Fibroblast of skin of left quadriceps (primary cell): ENCODE measurements around the gene VOPP1.

Experiments
- DNase-seq, 2 experiments: peaks; one replicate each; pipeline ENCODE4 v3.0.0-alpha.2; 2013; ENCODE audit warnings: low read depth in 2 of 2

VOPP1 gene

DNA sequence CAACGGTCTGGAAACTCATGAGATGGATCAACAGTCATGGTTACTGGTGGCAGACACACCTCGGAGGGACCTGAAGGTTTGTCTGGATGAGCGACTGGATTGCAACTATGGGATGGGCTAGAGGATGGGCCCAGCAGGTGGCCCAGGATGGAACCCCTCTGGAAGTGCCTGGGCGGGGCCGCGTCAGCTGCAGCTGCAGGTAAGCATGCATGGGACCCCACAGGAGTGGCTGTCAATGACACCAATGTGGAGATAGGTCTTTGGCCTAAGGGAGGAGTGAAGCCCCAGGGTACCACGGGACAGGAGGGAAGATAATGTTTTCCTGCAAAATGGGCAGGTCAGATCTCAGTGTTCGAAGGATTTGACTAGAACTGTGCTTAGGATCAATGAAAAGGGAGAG is 103.8 kb downstream of the VOPP1 start:
- DNase-seq = no peak

DNA sequence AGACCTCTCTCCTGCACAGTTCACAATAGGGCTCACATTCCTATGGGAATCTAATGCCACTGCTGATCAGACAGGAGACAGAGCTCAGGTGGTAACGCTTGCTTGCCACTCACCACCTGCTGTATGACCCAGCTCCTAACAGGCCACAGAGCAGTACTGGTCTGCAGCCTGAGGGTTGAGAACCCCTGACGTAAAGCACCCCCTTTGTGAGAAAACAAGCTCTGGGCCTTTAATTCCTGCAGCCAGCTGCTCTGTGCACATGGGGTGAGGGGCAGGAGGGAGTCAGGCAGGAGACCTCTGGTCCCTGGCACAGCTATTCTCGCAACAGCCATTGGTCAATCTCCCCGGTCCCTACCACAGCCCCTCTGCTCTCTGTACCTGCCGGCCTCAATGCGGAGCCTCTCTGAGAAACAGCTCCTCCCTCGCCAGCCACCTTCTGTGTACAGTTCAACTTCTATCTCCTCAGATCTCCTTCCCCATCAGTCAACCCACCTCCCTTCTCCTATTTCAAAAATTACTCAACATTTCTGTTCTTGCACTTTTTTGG is 105.2 kb downstream of the VOPP1 start:
- DNase-seq = no peak

DNA sequence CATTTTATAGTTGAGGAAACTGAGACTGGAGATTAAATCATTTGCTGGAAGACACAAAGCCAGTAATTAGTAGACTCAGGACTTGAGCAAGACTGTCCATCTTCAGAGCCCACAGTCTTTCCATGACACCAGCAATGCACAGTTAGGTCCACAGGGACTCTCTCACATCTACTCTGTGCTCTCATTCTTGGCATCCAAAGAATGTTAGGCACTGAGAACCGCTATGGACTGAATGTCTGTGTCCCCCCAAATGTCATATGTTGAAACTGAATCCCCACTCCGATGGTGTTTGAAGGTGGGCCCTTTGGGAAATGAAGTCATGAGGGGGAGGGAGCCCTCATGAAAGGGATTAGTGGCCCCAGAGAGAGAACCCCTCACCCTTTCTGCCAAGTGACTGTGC is 106.6 kb downstream of the VOPP1 start:
- DNase-seq = no peak

DNA sequence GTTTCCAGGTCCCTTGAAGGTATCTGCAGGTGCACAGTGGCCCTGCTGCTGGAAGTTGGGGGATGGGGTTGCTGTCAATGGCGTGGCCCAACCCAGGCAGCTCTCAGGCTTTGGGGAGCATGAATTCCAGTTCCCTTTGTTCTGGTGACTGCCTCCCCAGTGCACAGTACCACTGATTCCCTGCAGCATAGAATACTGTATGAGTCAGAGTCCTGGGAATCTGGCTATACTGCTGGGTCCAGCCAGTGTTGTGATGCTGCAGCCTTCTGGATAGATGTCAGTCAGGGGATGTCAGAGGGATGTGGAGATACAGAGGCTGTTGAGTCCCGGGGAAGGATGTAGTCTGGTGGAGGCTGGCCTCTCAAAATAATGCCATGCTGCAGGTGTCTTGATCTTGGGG is 107.9 kb downstream of the VOPP1 start:
- no peak for DNase-seq

DNA sequence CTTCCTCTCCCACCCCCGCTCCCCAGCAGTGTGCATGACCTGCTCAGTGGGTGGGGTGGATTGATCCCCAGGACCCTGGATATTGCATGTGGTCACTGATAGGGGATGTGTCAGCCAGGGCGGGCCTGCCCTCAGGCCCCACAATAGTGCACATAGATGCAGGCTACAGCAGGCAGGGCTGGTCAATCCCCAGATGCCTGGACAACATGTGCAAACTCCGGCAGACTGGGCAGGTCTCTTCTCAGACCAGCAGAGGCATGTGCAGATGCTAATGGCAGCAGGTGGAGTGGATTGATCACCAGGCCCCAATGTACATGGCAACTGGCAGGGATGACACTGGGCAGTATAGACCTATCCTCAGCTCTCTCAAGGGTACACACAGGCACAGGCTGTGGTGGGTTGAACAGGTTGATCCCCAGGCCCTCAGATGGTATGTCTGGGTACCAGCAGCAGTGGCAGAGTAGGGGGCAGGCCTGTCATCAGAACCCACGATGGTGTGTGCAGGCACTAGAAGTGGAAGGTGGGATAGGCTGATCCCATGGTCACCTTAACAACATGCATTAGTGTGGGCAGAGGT is 108.5 kb downstream of the VOPP1 start:
- no peak for DNase-seq

DNA sequence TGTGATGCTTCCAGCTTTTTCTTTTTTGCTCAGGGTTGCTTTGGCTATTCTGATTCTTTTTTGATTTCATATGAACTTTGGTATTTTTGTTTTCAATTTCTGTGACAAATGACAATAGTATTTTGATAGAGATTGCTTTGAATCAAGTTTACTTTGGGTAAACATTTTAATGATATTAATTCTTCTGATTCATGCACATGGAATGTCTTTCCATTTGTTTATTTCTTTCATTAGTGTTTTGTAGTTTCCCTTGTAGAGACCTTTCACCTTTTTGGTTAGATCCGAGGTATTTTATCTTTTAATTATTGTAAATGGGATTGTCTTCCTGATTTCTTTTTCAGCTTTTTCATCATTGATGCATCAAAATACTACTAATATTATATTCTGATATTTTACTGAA is 114.0 kb downstream of the VOPP1 start:
- DNase-seq = no peak

DNA sequence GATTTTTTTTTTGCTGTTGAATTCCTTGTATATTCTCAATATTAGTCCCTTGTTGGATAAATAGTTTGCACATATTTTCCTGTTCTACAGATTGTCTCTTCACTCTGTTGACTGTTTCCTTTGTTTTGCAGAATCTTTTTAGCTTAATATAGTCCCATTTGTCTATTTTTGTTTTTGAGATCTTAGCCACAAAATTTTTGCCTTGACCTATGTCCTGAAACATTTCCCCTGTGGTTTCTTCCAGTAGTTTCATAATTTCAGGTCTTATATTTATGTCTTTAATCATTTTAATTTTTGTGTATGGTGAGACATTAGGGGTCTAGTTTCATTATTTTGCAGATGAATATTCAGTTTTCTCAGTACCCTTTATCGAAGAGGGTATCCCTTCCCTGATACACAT is 114.5 kb downstream of the VOPP1 start:
- DNase-seq = no peak

DNA sequence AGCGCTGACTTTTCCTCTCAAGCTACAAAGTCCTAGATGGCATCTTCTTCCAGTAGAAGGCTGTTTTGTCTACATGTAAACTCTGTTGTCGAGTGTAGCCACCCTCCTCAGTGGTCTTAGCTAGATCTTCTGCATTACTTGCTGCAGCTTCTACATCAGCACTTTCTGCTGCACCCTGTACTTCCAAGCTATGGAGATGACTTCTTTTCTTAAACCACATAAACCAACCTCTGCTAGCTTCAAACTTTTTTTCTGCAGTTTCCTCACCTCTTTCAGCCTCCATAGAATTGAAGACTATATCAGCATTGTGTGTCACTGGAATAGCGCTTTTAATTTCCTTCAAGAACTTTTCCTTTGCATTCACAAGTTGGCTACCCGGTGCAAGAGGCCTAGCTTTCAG is 119.3 kb downstream of the VOPP1 start:
- DNase-seq = no peak

DNA sequence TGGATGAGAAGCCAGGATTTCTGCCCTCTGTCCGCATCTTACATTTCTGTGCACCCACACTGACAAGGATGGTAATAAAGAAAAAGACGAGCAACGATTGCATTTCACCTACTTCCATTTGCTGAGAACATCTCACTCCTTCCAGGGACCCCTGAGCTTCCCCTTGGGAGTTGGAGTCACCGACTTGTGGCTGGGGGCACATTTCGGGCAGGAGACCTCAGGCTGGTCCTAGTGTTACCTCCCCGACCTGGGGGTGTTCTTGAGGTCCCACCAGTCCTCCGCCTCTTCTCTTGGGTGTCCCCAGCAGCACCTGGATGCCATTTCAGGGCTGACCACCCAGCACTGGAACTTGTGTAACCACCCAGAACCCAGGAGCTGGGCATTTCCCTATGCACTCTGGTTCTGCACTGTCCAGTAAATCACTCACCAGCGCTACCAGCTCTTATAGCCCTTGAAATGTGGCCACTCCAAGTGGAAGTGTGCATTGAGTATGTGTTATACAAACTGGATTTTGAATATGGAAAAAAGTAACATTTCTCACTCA is 122.2 kb downstream of the VOPP1 start:
- DNase-seq = no peak

DNA sequence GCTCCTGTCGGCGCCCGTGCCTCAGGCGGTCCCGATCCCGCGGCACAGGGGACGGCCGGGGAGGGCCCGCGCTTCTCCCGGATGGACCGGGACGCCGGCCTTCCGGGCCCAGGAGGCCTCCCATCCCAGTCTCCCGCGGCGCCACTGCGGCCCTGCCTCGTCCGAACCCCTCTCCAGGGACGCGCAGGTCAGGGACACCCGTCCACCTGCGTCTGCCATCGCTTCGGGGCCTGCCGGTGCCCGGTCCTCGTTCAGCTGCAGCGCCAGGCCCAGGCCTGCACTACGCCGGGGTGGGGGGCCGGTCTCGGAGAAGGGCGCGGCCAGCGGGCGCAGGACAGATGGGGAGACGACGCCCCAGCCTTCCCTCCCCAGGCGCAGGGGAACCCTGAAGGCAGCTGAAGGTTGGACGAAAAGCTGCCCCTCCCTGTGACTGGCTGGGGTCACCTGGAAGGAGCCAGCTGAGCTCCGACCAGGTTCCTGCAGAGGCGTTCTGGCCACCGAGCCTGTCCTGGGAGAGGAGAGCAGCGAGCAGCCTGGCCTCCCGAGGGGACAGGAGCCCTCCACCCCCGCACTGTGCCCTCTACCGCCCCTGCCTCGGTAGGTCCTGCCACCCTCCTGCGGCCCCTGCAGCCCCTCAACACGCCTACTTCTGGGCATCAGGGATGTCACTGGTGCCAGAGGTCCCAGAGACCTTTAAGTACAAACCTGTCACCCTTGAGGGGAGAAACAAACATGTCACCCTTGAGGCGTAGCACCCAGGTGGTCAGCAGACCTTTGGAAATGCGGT is 122.9 kb downstream of the VOPP1 start:
- DNase-seq = no peak

DNA sequence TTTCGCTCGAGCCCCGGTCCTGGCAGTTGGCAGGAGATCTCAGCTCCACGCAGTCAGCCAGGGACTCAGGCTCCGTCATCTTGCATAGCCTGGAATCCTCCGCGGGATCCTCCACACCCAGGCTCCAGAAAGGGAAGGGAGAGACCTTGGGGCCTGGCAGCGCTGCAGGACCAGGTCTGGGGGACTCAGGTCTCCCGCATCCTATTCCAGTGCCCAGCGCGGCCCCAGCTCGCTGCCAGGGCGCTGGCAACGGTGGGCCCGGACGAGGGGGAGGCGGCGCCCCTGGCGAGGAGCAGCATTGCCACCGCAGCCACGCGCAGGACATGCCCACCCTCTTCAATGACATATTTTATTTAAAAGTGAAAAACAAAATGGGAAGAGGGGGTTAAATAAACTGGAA is 123.8 kb downstream of the VOPP1 start:
- no peak for DNase-seq

DNA sequence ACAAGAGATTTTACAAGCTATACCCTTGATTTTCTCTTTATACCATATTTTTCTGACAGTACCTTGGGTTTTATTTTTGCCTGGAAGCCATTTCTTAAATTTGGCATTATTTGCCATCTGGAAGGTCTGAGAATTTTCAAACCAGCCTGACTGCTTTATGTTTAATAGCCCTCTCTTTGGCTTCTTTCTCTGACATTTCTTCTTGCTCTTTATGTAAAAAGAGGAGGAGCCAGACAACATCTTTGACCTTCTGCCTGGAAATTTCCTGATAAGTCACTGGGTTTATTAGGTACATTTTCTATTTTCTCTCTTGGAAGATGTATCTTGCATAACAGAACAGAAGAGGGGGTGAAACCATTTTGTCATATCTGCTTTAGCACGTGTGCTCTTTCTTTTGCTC is 127.5 kb downstream of the VOPP1 start:
- DNase-seq = no peak

DNA sequence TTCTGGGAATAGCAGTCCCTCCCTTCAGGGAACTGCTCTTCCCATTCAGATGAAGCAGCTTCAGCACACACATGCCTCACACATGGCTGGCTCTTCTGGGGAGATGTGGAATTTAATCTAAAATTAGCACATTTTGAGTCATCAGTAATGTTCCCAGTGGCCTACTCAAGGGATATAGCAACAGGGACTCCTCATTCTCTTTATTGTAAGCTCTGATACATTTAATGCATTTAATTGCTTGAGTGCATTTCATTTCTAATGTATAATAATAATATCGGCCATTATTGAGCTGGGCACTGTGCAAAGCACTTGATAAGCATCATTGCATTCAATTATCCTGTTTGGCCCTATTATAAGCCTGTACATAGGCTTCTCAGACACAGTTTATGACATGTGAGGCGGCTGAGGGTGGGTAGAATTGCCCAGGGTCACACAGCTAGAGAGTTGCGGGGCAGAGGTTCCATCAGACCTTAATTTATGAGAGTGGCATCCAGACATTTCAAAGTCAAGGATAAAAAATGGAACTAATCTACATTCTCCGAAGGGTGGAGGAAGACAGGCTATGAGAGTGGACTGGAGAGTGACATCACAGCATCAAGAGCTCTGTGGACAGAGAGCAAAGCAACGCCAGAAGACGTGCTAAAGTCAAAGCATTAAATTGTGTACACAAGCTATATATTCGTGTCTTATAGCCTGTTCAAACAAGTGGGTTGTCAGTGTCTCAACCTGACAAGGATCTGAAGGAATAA is 130.4 kb downstream of the VOPP1 start:
- DNase-seq = peak; percentile 80

DNA sequence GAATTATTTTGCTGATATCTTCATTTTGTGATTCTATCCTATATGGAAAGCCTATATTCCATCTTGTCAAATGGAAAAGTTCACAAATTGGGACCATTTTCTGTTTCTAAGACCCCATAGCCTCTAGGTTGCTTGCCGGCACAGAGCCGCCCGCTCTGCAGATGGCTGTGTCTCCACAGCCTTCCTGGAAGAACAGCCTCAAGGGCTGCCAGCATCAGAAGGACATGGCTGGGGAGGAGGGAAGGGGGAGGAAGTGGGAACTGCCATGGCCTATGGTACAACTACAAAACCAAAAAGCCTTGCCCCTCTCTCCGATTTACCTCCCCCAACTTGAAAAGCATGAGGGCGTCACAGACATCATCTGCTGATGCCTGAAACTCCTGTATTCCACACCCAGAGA is 131.3 kb downstream of the VOPP1 start:
- DNase-seq = no peak

DNA sequence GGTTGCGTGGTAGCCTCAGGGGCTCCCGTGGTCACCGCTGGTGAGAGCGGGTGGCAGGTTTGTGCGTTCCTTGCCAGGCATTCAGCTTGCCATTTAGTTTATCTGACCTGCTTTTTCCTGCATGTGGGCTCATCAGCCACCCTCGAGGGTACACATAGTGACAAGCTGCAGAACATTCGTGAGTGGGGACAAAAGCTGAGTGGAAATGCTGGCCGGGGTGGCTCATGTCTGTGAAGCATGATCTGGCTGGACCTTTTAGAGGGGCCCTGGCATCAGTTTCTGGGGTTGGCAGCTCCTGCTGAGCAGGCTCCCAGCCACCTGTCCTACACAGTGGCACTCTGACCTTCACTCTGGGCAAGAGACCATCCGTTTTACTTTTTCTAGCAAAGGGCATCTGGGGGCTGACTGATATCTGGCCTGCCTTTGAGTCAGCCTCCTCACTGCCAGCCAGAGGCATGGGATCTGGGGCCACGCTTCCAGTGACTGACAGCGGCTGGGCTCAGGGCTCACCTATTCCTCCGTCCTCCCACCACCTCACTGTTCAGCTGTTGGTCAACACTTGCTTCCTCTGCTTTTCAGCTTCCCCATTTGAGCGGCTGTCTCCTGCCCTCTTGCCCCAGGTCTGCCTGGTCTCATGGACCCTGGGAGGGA is 132.1 kb downstream of the VOPP1 start:
- DNase-seq = no peak

DNA sequence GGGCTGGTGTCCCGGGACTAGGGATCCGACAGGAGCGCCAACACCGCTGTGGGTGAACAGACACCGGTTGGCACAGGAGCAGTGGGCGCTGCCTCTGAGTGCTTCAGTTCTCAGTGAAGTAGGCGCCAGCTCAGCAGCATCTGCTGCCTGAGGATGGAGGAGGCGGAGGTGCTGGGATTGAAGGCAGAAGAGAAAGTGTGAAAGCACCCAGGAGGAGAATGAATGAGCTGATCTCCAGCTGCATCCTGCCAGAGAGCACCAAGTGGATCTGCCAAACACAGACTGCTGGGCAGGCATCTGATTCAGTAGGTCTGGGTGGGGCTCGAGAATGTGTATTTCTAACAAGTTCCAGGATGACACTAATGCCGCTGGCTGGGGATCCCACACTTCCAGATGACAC is 132.7 kb downstream of the VOPP1 start:
- DNase-seq = no peak

DNA sequence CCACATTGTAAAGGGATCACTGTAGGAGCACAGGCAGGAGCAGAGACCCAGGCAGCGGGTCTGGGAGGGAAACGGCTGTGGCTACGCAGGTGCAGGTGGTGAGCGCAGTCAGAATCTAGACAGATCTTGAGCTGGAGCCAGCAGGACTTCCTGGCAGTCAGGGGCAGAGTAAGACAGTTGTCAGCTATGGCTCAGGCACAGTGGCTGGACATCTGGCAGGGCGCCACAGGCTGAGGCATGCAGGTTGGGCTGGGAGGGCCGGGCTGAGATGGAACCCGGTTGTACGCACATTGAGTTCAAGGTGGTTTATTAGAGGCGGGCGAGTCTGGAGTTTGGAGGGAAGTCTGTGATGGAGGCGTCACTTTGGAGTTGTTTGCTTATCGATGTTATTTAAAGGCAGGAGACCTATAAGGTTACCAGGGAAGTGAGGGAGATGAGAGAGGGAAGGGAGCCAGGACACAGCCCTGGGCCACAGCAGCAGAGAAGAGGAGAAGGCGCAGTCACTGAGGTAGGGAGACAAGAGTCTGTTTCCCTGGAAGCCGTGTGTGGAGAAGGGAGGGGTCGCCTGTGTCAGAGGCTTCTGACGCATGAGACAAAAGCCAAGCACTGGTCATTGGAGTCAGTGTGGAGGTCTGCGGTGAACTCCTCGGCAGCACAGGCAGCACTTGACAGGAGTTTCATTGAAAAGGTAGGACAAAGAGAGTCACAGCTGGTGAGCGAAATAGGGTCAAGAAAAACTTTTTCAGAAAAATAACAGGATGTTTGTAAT is 133.4 kb downstream of the VOPP1 start:
- DNase-seq = no peak

DNA sequence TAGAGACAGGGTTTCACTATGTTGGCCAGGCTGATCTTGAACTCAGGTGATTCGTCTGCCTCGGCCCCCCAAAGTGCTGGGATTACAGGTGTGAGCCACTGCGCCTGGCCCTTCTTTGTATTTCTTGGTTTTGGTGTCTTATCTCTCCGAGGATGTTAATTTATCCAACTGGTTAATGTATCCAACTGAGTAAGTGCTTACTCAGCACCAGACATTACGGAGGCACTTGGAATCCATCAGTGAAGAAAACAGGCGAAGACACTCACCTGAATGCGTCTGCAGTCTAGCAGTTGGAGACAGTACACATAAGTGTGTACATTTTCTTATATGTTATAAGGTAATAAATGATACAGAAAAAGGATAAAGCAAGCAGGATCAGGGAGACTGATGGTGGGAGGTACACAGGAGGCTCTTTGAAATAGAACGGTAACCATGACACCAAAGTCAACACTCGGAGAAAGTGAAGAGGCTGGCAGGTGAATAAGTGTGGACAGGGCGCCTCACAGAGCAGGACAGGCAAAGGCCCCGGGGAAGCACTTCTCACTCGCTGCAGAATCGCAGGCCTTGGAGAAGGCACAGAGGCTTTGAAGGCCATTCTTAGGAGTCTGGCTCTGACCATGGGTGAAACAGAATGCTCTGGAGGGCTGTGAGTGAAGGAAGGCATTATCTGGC is 134.1 kb downstream of the VOPP1 start:
- DNase-seq = no peak

DNA sequence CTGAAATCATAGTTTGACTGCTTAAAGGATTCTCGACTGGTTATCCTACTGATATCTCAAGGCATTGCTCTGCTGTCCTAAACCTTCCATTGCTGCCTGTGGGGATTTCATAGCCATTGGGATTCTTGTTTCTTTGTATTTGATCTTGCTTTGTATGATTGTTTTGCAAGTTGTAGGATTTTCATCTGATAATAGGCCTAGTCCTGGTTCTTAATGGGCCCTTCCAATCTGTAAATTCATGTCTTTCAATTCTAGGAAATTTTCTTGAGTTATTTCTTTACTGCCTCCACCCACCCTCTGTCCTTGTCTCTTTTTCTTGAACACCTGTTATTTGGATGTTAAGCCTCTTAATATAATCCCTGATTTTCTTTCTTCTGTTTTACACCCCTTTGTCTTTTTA is 134.9 kb downstream of the VOPP1 start:
- DNase-seq = no peak

DNA sequence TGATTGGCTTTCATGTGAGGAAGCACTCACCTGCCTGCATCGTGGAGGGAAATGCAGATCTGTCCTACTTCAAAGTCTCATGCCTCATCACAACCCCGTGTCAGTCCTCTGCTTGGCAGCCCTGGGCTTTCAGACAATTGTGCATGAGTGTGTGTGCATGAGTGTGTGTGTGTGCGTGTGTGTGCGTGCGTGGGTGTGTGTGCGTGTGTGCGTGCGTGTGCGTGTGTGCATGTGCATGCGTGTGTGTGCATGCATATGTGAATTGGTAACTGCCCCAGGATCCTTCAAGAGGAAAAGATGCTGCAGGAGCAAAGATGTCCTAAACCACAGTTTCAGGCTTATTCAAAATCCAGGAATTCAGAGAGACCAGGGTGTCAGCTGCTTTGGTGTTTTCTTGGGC is 135.8 kb downstream of the VOPP1 start:
- DNase-seq = no peak

DNA sequence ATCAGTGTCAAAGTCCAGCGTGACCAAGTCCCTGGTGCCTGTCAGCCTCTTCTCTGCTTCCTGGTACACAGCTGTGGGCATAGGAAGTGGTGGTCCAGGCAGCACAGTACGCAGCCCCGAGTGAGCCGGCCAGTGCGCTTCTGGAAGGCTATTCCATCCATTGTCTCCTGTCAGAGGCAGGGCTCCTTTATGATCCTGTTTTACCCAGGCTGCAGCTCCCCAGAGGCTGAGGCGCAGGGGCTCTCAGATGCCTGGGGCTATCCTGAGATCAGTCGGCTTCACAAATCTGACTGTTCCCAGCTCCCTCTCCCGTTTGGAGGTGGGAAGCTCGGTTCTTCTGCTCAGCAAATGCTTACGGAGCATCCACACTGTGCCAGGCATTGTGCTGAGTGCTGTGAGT is 136.8 kb downstream of the VOPP1 start:
- DNase-seq = no peak
